ENCODE measurements around the gene GGT5.
"Not testable (repeated sequence)": the region's sequence is repeated elsewhere in the genome, so short reads cannot be mapped to it uniquely, and the experiment has no call there.

GGT5 gene

DNA sequence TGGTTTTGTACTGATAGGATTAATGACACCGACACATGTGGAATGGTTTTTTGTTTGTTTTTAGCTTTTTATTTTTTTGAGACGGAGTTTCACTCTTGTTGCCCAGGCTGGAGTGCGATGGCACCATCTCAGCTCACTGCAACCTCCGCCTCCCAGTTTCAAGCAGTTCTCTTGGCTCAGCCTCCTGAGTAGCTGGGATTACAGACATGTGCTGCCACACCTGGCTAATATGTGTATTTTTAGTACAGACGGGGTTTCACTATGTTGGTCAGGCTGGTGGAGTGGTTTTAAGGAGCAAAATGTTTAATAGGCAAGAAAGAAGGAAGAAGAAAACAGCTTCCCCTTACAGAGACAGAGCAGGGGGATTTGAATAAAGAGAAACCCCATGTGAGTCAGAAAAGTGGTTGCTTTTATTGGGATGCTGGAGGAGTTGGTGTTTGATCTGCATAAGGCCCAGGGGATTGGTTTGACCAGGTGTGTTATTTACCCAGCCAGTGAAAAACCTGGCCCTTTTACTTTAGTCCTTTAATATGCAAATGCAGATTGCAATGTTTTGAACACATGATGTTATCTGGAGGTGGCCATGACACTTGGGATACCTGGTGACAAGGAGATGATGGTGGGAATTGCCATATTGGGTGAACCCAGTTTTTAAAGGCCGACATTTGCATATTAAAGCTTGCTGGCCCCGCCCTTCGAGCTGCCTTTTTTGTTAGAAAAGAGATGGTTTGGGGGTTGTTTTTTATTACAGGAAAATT is 39.3 kb downstream of the GGT5 start:
- DNase-seq (ENCODE audit: low read depth in 2 of 2) = no peak

DNA sequence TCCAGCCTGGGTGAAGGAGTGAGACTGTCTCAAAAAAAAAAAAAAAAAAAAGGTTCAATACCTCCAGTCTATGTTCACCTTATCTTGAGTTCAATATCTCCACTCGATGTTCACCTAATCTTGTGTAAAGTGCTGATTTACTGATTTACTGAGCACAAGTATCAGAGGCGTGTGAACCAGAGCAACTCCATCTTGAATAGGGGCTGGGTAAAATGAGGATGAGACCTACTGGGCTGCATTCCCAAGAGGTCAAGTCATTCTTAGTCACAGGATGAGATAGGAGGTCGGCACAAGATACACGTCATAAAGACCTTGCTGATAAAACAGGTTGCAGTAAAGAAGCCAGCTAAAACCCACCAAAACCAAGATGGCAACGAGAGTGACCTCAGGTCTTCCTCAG is 41.0 kb downstream of the GGT5 start:
- not testable (repeated sequence) for DNase-seq (ENCODE audit: low read depth in 2 of 2)

DNA sequence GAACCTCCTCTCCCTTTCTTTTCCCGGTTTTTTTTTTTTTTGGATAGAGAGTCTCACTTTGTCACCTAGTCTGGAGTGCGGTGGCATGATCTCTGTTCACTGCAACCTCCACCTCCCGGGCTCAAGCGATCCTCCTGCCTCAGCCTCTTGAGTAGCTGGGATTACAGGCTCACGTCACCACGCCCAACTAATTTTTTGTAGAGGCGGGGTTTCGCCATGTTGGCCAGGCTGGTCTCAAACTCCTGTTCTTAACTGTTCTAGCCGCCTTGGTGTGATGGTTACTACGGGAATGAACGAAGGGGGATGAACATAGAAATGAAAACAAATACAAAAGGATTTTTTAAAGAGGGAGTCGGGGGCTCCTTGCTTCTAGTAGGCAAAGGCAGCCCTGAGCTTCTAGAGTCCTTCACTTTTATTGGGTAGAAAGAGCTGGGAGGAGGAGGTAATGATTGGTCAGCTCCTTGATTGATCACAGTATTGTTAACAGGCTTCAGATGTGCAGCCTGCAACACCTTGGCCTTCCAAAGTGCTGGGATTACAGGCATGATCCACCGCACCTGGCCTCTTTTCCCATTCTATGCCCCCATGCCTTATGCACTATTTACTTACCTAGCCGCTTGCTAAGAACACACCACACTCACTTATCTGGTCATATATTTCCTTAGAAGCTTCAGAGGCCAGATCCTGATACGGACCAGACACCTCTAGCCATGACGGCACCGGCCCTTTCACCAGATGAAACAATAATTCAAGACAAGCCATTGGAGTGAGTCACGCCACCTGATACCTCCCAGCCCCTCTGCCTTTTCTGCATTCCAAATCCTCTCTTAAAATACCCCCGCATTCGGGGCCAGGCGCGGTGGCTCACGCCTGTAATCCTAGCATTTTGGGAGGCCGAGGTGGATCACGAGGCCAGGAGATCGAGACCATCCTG is 42.9 kb downstream of the GGT5 start:
- no peak for DNase-seq (ENCODE audit: low read depth in 2 of 2)

DNA sequence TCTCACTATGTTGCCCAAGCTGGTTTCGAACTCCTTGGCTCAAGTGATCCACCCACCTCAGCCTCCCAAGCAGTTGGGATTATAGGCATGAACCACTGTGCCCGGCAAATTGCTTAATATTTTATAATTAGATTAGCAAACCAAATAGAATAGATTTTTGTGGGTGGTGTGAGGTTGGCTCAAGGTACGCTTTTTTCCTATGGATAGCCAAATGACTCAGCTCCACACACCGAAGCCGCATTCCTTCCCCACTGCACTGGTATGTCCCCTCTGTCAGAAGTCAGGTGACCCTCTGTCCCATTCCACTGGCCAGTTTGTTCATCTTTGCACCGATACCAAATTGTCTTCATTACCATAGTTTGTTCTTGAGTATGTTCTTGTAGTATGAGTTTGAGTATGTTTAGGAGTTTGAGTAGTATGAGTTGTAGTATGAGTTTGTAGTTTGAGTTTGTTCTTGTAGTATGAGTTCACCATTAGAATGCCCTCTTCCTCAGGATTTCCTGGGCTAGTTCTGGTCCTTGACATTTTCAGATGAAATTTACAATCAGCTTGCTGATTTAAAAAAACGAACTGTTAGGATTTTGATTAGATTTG is 44.2 kb downstream of the GGT5 start:
- DNase-seq (ENCODE audit: low read depth in 2 of 2) = no peak

DNA sequence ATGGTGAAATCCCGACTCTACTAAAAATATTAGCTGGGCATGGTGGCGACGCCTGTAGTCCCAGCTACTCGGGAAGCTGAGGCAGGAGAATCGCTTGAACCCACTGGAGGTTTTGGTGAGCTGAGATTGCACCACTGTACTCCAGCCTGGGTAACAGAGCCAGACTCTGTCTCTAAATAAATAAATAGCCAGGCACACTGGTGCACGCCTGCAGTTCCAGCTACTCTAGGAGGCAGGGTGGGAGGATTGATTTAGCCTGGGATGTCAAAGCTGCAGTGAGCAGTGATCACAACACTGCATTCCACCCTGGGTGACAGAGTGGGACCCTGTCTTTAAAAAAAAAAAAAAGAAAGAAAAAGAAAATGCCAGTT is 46.2 kb downstream of the GGT5 start:
- no peak for DNase-seq (ENCODE audit: low read depth in 2 of 2)

DNA sequence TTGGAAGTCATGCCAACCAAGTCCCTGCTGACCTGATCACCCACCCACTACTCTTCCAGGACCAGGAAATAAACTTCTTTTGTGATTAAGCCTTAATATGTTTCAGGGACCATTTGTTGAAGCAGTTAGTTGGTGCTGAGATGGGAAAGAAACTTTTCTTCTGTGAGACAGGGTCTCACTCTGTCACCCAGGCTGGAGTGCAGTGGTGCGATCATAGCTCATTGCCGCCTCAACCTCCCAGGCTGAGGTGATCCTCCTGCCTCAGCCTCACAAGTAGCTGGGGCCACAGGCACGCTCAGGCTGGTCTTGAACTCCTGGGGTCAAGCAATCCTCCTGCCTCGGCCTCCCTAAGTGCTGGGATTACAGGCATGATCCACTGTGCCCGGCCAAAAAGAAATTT is 53.0 kb downstream of the GGT5 start:
- DNase-seq (ENCODE audit: low read depth in 2 of 2) = no peak

DNA sequence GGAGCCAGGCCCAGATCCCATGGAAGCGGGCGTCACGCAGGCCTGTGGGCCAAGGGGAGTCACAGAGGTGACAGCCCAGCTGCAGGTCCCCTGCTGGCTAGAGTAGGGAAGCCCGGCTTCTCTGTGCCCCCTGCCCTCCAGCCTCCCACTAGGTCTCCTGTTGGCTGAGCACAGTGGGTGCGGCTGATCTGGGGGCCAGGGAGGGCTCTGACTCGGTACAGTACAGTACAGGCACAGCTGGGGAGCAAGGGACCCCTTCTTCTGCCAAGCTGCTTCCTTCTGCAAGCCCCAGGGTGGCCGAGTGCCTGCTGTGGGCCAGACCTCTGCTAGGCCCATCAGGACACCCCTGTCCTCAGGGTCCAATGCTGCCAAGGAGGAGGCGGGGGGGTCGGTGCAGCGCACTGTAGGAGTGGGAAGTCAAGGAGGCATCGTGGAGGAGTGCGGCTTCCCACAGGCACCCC is 53.5 kb downstream of the GGT5 start:
- DNase-seq (ENCODE audit: low read depth in 2 of 2) = no peak

DNA sequence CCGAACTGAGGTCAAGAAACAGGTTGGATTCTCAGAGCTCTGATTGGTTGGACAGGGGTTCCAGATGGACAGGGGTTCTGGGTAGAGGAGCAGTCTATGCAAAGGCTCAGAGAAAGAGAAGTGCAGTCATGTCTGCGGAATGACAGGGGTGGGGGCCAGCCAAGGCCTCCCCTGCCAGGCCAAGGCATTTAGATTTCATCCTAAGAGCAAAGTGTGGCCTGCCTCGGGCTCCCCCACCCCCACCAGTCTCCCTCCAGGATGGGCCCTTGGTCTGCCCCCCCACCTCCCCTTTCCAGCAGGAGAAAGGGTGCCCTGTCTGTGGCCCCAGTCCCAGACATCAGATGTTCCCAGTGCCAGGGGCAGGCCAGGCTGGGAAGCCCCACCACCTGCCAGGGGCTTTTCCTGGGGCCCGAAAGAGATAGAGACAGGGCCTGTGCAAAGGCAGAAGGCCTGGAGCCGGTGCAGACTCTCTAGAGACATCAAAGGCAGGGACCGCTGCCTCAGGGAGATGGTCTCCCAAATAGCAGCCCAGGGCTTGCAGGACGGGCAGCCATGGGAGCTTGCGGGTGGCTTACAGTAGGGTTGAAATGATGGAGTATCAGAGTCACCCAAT is 54.2 kb downstream of the GGT5 start:
- DNase-seq (ENCODE audit: low read depth in 2 of 2) = no peak

DNA sequence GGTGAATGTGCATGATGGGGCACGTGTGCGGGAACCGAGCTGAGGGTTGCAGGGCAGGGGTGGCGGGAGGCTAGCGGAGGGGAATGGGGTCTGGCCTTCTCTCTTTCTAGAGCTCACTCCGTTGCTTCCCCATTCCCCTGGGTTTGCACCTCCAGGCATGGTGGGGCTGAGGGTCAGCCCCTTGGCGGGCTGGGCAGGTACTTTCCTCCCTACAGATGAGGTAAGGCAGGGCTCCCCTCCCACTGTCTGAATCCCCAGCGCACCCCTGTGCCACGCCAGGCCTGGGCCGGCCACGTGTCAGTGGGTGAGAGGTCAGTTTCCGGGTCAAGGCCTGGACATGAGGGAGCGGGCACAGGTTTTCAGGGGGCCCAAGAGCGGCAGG is 54.7 kb downstream of the GGT5 start:
- DNase-seq (ENCODE audit: low read depth in 2 of 2) = no peak

DNA sequence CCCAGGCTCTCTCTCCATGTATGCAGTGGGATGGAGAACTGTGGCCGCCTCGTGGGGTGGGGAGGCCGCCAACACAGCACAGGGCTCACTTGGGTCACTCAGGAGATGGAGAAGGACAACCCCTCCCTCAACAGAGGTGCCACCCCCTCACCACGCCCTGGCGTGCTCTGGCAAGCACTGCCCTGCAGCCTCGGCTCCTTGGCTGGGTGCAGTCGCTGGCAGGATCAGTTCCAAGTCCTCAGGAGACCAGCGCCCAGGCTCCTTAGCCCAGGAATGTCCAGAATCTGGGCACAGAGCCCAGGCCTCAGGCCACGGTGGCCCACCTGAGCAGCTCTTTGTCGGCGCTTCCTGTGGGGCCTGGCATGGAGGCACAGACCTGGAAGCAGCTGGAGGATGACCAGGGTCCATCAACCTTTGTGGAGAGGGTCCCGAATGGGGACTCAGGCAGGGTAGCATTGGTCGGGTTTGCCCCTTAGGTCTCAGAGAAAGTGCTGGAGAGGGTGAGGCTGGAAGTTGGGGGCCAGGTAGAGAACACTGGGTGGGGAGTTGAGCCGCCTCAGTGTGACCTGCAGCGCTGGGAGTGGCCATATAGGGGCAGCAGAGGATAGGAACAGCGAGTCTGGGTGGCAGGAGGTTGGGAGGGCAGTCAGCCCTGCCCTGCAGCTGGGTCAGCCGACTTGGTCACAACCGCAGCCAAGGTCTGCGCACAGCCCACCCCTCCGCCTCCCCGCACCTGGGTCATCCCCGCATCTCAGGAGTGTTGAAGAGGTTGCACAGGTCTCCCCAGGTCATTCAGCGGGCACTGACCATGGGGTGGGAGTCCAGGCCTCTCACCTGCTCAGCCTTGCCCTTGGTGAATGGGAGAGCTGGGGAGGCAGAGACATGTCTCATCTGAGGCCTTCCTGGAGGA is 55.4 kb downstream of the GGT5 start:
- no peak for DNase-seq (ENCODE audit: low read depth in 2 of 2)

DNA sequence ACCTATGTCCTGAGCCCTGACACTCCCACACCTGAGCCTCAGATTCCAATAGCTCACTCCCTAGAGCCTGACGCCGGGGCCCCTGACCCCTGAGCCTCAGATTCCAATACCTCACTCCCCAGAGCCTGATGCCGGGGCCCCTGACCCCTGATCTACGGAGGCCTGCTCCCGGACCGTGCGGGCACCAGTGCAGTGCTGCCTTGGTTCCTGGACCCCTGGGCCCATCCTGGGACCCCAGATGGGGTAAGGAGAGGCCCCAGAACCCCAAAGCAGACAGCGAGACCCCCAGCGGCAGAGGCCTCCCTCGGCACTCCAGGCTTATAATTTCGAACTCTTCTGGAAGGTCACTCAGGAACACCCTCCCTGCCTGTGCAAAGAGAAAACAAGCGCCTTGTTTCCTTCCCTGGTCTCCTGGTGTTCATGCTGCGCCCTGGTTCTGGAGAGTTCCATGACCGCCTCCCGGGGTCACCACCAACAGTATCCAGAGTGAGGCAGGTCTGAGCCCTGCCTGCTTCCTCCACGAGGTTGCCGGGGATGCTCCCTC is 56.1 kb downstream of the GGT5 start:
- no peak for DNase-seq (ENCODE audit: low read depth in 2 of 2)

DNA sequence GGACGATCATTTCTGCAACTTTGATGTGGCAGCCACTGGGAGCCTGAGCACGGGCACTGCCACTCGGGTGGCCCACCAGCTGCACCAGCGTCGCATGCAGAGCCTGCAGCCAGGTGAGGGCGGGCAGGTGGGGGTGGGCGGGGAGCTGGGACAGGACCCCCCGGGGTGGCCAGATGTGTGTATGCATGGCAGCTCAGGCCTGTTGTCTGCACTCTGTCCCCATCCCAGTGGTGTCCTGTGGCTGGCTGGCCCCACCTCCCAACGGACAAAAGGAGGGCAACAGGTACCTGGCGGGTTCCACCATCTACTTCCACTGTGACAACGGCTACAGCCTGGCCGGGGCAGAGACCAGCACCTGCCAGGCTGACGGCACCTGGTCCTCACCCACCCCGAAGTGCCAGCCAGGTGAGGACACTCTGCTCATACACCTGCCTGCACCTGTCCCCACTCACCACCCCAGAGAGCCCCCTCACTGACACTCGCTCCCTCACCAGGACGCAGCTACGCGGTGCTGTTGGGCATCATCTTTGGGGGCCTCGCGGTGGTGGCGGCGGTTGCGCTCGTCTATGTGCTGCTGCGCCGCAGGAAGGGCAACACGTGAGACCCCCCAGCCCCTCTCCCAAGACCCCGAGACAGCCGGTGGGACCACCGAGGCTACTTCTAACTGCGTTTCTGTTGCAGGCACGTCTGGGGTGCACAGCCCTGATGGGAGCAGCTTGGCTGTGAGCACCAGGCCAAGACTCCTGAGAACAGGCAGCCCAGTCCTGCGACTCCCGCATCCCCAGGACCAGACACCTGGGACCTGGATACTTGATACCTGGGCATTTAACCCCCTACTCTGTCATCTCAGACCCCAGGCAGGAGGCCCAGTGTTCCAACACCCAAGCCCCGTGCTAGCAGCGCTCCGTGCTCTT is 56.9 kb downstream of the GGT5 start:
- no peak for DNase-seq (ENCODE audit: low read depth in 2 of 2)

DNA sequence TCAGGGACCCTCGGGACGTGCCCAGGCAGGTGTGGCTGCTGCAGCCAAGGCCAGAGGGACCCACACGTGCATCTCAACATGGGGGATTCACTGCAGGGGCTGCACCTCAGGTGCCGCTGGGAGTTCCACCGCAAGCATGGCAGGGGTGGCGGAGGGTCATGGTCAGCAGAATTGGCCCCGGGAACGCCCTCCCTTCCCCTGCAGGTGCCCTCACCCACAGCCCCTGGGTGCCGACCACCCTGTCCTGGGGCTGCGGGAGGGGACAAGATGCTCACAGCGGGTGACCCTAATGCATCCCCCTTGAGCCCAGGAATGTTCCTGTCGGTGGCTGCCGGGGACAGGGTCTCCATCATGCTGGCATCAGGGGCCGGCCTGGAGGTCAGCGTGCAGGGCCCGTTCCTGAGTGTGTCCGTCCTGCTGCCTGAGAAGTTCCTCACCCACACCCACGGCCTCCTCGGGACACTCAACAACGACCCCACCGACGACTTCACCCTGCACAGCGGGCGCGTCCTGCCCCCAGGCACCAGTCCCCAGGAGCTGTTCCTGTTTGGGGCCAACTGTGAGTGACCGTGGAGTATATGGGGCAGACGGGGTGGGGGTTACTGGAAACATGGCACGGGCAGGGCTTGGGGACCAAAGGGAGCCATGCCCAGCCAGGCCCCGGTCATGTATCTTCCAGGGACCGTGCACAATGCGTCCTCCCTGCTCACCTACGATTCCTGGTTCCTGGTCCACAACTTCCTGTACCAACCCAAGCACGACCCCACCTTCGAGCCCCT is 57.8 kb downstream of the GGT5 start:
- no peak for DNase-seq (ENCODE audit: low read depth in 2 of 2)

DNA sequence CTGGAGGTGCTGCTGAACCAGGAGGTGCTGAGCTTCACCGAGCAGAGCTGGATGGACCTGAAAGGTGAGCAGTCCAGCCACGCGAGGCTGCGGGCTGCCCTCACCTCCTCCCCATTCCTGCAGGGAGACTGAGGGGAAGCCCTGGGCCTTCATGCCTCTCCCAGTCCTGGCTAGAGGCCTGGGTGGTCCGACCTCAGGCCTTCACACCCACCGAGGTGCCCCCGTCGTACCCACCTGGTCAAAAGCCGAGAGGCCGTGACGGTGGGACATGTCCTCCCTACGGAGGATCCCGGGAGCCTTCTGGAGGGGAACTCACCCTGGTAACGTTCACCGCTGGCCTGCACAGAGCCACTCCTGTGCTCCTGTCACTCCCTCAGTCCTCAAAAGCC is 58.5 kb downstream of the GGT5 start:
- DNase-seq (ENCODE audit: low read depth in 2 of 2) = no peak

DNA sequence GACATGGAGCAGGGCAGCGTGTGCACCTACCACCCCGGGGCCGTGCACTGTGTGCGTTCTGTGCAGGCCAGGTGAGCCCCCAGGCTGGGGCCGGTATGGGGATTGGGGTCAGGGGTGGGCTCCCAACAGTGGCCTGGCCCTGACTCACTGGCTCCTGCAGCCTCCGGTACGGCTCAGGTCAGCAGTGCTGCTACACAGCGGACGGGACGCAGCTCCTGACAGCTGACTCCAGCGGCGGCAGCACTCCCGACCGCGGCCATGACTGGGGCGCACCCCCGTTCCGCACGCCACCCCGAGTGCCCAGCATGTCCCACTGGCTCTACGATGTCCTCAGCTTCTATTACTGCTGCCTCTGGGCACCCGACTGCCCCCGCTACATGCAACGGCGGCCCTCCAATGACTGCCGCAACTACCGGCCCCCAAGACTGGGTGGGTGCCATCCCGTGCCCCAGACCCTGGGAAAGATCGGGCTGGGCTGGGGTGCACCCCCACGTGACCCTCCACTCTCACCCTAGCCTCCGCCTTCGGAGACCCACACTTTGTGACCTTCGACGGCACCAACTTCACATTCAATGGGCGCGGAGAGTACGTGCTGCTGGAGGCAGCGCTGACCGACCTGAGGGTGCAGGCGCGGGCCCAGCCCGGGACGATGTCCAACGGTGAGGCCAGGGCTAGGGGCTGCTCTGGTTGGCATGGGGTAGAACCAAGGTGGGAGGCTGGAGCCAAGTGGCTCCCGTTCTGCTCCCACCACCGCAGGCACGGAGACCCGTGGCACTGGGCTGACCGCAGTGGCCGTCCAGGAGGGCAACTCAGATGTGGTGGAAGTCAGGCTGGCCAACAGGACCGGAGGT is 59.2 kb downstream of the GGT5 start:
- no peak for DNase-seq (ENCODE audit: low read depth in 2 of 2)

DNA sequence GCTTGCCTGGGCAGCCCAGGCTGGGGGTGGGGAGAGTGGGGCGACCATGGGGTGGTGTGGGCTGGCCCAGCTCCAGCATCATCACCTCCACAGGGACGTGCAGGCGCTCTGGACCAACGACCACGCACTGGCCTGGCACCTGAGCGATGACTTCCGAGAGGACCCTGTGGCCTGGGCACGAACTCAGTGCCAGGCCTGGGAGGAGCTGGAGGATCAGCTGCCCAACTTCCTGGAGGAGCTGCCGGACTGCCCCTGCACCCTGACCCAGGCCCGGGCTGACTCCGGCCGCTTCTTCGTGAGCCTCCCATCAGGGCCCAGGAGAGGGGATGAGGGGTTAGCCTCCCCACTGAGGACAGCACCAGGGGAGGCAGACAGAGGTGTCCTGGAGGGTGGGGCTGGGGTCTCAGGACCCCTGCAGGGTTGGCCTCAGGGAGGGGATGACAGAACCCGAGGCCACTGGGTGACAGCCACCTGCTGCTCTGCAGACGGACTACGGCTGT is 59.8 kb downstream of the GGT5 start:
- no peak for DNase-seq (ENCODE audit: low read depth in 2 of 2)

DNA sequence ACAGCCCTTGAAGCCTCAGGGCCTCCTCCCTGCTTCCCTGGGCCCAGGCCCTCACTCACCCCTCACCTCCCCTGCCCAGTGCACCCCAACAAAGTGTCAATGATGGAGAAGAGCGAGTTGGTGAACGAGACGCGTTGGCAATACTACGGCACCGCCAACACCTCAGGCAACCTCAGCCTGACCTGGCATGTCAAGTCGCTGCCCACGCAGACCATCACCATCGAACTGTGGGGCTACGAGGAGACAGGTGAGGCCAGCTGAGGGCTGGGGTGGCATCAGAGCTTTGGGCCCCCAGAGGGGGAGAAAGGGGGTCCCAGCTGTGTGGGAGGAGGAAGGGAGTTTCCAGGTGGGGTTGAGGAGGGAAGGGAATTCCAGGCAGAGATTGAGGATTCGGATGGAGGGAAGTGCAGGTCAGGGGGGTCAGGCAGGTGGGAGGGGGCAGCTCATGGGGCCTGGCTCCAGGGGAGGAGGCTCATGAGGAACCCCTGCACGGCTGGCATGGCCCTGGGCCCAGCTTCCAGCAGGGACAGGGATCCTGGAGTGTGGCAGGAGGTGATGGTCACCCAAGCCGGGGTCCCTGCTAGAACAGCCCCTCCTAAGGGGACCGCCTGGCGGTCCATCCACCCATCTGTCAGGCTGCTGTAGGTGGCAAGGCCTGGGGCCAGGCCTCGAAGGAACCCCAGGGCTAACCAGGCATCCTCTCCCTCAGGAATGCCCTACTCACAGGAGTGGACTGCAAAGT is 60.7 kb downstream of the GGT5 start:
- DNase-seq (ENCODE audit: low read depth in 2 of 2) = no peak
